GM21423 (cell line): ENCODE results near the gene LRCH3.

ENCODE experiments used
- ATAC-seq: cut with Tn5 transposase; IDR thresholded peaks from one replicate; pipeline ENCODE4 v1.9.1; 2021; ENCODE audit warnings: mild to moderate bottlenecking, moderate library complexity; ENCODE audit not compliant: unreplicated experiment

LRCH3 gene

GRCh38 chr3:197791113-197791891, at the start of gene LRCH3:
Gene LRCH3, plus strand, starts transcription at chr3:197791254. Its CDS starts 25 bp downstream, at chr3:197791279.
- peak; percentile 77 for ATAC-seq

DNA sequence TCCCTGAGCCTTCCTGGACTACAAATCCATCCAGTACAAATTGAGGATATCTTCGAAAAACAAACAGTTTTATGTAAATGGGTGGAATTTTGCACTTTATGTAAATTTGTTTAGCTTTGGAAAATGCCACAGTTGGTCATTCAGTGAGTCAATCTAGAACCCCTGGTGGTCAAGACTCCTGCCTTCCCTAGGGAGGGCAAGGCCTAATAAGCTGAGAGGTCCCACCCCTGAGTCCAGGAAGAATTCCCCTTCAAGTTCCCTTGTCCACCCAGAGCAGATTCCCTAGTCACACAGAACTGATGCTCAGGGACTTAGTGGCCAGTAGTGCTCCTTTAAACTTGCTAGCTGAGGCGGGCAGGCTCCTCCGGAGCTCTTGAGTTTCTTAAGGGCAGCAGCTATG, 48.3 kb upstream of the LRCH3 start:
- no peak for ATAC-seq

GRCh38 chr3:197746209-197746608, 44.8 kb upstream of the LRCH3 start:
- no peak for ATAC-seq

DNA sequence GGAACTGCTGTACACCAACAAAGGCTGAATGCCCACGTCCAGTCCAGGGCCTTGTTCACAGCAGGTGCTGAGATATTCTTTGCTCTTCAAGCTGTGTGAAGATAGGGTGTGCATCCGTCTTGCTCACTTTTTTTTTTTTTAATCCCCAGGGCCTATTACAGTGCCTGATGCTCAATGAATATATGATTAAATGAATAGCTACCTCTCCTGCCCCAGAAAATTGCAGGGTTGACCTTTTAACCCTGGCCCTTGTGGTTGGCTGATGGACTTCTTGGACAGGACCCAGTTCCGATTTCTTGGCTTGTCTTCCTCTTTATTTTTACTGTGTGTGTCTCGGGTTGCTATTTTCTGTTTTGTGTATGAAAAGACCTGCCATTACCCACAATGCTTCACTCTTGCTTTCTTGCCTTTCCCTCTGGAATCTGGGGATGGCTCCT, 44.2 kb upstream of the LRCH3 start:
- no peak for ATAC-seq

DNA sequence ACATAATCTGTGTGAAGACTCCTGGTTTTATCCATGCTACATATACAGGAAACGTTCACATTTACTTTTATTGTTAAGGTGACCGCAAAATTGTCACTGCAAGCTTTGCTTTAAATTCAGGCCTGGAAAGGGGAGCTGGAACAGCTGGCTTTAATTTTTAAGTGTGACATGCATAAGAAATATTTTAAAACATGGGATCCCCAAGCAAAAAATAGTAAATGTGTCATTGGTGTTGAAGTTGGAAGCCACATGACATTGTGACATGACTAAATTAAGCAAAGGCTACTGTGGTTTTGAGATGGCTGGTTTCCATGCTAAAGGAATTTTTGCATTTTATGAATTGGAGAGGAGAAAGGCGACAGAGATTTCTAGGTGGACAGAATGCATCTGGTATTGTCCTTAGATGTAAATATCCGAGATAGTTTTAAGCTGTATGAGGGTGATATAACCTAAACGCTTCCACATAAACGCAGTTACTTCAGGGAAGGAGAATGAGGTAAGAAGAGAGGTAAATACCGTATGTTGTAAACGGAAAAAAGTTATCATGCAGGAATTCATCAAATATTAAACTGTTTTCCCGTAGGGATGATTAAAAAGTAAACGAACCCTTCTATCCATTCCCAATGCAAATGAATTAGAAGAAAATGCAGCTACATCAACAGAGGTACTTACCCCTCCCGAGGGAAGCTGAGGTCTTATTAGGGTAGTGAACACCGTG, 42.3 kb upstream of the LRCH3 start:
- no peak for ATAC-seq

GRCh38 chr3:197749315-197749600, 41.8 kb upstream of the LRCH3 start:
- peak; percentile 34 for ATAC-seq

- peak; percentile 83 for ATAC-seq
Measured at GRCh38 chr3:197749601-197750395, 41.3 kb upstream of the LRCH3 start, which contains the start of gene FYTTD1. Gene FYTTD1, plus strand, starts transcription at chr3:197749883. Its CDS starts 89 bp downstream, at chr3:197749972.

- ATAC-seq = peak; percentile 54
Measured at GRCh38 chr3:197750396-197750831, 40.6 kb upstream of the LRCH3 start.

- ATAC-seq = no peak
Measured at GRCh38 chr3:197750858-197751737, 40.0 kb upstream of the LRCH3 start.

DNA sequence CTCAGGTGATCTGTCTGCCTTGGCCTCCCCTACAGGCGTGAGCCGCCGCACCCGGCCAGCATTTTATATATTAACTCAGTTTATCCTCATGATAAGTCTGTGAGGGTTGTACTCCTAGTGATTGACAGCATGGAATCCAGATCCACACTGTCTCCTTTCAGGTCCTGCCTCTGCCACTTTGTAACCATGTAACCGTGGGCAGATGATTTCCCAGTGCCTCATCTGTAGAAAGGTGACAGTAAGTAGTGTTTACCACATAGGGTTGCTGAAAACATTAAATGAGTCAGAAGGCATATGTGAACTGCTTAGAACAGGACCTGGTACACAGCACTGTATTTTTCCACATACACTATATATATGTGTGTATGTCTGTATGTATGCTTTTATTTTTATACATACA, 38.9 kb upstream of the LRCH3 start:
- no peak for ATAC-seq

- no peak for ATAC-seq
Measured at GRCh38 chr3:197753263-197753662, 37.8 kb upstream of the LRCH3 start.

DNA sequence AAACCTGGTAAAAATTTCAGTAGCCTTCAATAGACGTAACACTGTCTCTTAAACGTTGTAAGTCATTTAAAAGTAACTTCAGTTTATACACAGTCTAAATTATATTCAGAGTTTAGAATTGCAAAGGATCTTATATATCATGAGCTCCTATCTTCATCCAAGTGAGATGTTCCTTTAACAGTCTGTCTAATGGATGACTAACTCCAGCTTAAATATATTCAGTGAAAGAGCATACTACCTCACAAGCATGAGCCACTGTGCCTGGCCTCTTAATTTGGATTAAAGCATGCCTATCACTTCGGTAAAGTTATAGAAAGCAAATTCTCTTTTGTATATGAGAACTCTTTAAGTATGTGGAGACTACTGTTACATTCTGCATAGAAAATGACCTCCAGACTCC, 34.4 kb upstream of the LRCH3 start:
- ATAC-seq = no peak

GRCh38 chr3:197758512-197758911, 32.5 kb upstream of the LRCH3 start:
- no peak for ATAC-seq

DNA sequence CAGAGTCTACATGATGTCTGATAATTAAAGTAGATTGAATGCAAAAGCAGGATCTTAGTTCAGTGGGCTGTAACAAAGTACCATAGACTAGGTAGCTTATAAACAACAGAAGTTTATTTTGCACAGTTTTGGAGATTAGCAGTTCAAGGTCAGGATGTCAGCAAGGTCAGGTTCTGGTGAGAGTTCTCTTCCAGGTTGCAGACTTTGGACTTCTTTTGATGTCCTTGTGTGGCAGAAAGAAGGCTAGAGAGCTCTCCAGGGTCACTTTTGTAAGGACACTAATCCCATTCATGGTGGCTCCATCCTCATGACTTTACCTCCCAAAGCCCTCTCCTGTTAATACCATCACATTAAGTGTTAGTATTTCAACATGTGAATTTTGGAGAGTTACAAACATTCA, 29.3 kb upstream of the LRCH3 start:
- ATAC-seq = no peak

DNA sequence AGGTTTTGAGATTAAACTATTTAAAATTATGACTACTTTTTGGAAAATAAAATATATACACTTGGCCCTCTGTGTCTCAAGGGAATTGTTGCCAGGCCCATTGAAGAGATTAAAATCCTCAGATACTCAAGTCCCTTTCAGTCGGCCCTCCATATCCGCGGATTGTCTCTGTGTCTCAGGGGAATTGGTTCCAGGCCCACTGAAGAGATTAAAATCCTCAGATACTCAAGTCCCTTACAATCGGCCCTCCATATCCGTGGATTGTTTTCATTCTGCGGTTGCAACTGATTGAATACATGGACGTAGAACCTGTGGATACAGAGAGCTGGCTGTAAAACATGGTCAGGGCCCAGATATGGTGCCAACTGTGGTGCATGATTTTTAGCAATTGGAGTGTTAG, 15.7 kb upstream of the LRCH3 start:
- no peak for ATAC-seq

DNA sequence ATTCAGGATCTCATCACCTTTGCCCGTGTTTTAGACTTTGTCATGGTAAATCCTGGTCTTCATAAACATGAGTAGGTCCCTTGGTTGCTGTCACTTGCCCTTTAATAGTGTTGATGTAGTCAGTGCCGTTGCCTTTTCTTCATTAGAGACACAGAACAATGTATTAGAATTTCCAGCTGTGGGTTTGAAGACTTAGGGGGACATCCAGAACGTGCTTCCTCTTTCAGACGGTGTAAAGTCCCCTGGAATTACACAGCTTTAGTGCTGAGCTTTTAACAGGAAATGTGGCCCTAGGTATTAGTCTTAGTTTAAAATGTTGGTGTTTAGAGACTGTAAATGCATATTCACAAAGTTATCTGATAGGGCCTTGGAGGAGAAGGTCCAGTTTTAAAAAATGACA, 8.8 kb upstream of the LRCH3 start:
- ATAC-seq = peak; percentile 61

- no peak for ATAC-seq
Measured at GRCh38 chr3:197784019-197784585, 7.0 kb upstream of the LRCH3 start.

- no peak for ATAC-seq
Measured at GRCh38 chr3:197787412-197787811, 3.6 kb upstream of the LRCH3 start.

GRCh38 chr3:197789309-197789708, 1.7 kb upstream of the LRCH3 start:
- ATAC-seq = no peak

- ATAC-seq = no peak
Measured at GRCh38 chr3:197790033-197790432, 1.0 kb upstream of the LRCH3 start.
